GM19455 (cell line): ENCODE measurements around the gene RASGRP2.

ENCODE experiments used
- ATAC-seq: cut with Tn5 transposase; IDR thresholded peaks from one replicate; pipeline ENCODE4 v1.9.1; 2021; ENCODE audit not compliant: unreplicated experiment

The RASGRP2 gene

GRCh38 chr11:64742087-64742888, 1.7 kb downstream of the RASGRP2 start:
- ATAC-seq: no peak

- ATAC-seq: no peak
Observed at GRCh38 chr11:64741375-64742086, 2.4 kb downstream of the RASGRP2 start.

- ATAC-seq: no peak
Observed at GRCh38 chr11:64739871-64740270, 4.1 kb downstream of the RASGRP2 start.

GRCh38 chr11:64736654-64737053, 7.3 kb downstream of the RASGRP2 start:
- ATAC-seq: no peak

GRCh38 chr11:64735725-64736259, 8.2 kb downstream of the RASGRP2 start:
- no peak for ATAC-seq

- ATAC-seq: no peak
Observed at GRCh38 chr11:64734811-64735724, 8.9 kb downstream of the RASGRP2 start.

- no peak for ATAC-seq
Observed at GRCh38 chr11:64731601-64732000, 12.3 kb downstream of the RASGRP2 start.

- no peak for ATAC-seq
Observed at GRCh38 chr11:64729851-64730382, 14.0 kb downstream of the RASGRP2 start.

- no peak for ATAC-seq
Observed at GRCh38 chr11:64728757-64729365, 15.1 kb downstream of the RASGRP2 start.

- ATAC-seq: no peak
Observed at GRCh38 chr11:64726867-64727530, 16.9 kb downstream of the RASGRP2 start.

- ATAC-seq: no peak
Observed at GRCh38 chr11:64726211-64726641, 17.7 kb downstream of the RASGRP2 start.

- ATAC-seq: no peak
Observed at GRCh38 chr11:64724863-64725532, 18.9 kb downstream of the RASGRP2 start.

GRCh38 chr11:64723907-64724862, 19.8 kb downstream of the RASGRP2 start:
- no peak for ATAC-seq

GRCh38 chr11:64723117-64723906, 20.6 kb downstream of the RASGRP2 start, which contains the start of gene NRXN2:
NRXN2 (minus strand) TSS chr11:64723197; CDS start chr11:64713699, 9,498 bp downstream.
- peak; percentile 92 for ATAC-seq

GRCh38 chr11:64722141-64723065, 21.5 kb downstream of the RASGRP2 start:
- ATAC-seq: no peak

- ATAC-seq: no peak
Observed at GRCh38 chr11:64721359-64721699, 22.6 kb downstream of the RASGRP2 start.
